Astrocyte of the cerebellum (primary cell): ENCODE results near the gene PLA2G12A.
A peak's percentile ranks its signal among the peaks of the same experiment; 100 is the strongest.

Source experiments
- DNase-seq: peaks from one replicate; pipeline ENCODE4 v3.0.0-alpha.2; 2011; ENCODE audit warnings: low read depth
- H3K4me3 ChIP-seq: 2 replicates; pipeline ENCODE4 v1.5.1; 2011; ENCODE audit warnings: mild to moderate bottlenecking, low read depth, low read length, moderate library complexity
- in situ Hi-C: cut with HindIII; loops from 2 replicates; pipeline ENCODE4 v1.10.0; 2017; ENCODE audit warnings: low sequenced_read_pairs
- TF ChIP-seq, protein P1 (sequence below): IDR thresholded peaks from 2 replicates; pipeline ENCODE4 v1.5.1; 2012; ENCODE audit warnings: low read length, low read depth, moderate library complexity, mild to moderate bottlenecking; ENCODE audit errors: missing control alignments

The PLA2G12A gene

DNA sequence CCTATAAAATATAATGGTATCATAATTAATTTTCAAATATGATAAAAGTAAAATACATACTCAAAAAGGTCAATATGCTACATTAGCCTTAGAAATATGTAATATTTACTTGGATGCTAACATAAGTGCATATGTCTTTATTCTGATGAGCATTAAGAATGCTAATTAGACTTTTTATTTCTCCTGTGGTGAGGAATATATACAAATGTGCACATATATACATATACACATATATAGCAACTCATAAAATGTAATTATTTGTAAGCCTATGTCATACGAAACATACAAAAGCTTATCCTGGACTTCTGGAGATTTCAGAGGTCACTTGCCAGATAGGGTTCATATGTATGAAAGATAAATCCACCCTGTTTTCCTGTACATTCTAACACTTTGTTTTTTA lies 11.1 kb downstream of the PLA2G12A start:
- in situ Hi-C loops = no loop called here
- no peak overlapping the region for H3K4me3 ChIP-seq
- DNase-seq = no peak
- TF ChIP-seq, protein P1, sequence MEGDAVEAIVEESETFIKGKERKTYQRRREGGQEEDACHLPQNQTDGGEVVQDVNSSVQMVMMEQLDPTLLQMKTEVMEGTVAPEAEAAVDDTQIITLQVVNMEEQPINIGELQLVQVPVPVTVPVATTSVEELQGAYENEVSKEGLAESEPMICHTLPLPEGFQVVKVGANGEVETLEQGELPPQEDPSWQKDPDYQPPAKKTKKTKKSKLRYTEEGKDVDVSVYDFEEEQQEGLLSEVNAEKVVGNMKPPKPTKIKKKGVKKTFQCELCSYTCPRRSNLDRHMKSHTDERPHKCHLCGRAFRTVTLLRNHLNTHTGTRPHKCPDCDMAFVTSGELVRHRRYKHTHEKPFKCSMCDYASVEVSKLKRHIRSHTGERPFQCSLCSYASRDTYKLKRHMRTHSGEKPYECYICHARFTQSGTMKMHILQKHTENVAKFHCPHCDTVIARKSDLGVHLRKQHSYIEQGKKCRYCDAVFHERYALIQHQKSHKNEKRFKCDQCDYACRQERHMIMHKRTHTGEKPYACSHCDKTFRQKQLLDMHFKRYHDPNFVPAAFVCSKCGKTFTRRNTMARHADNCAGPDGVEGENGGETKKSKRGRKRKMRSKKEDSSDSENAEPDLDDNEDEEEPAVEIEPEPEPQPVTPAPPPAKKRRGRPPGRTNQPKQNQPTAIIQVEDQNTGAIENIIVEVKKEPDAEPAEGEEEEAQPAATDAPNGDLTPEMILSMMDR = no peak

DNA sequence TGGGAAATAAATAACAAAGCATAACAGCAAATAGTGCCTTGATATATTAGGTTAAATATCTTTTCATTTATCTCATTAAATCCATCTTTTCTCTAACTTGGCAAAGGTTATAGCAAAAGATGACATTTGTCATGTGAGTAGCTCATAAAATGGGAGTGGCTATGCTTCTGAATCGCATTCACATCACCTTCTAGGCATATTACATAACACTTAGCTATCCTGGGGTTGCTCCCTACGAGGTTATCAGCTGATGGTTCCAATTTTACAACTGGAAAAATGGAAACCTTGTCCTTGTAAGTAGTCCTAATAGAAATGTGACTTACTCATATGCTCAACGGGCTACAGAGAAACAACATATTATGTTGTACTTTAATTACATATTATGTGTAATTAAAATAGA lies 16.4 kb downstream of the PLA2G12A start:
- TF ChIP-seq, protein P1 = no peak
- in situ Hi-C loops = no loop called here

DNA sequence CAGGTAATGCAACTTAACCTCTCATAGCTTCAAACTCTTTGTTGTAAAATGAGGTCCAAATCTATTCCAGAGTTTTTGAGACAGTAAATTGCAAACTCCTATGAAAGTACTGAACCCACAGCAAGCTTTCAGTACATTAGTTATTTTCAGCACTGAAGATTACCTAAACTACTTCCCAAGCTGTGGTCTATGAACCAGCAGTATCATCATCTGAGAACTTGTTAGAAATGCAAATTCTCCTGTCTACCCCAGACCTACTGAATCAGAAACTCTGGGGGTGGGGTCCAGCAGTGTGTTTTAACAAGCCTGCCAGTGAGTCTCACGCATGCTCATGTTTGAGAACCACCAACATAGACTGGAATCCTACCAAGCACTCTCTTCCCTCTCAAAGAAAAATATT lies 20.9 kb downstream of the PLA2G12A start:
- in situ Hi-C loops = no loop called here
- DNase-seq = no peak
- H3K4me3 ChIP-seq = no peak overlapping the region
- TF ChIP-seq, protein P1 = no peak

More for the DNA sequence above, 16.4 kb downstream of the PLA2G12A start:
- no peak overlapping the region for H3K4me3 ChIP-seq
- DNase-seq = no peak

DNA sequence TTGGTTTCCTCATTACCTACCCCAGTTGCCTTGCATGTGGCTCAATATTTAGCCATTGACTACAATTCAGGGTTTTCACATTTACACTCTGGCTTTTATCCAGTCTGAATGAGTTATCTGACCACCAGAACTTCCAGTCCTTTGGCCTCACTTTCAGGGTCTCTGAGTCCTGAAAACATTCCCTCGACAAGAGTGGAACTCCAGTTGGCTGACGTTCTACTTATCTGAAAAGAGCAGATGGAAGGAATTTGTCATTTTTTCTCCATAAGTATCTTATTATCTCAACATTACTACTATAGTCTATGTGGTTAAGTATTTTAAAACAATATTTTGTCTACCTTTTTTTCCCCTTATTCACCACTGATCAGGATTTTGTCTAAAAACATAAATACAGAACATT lies 21.4 kb downstream of the PLA2G12A start:
- DNase-seq = no peak
- TF ChIP-seq, protein P1 = no peak
- in situ Hi-C loops = no loop called here
- no peak overlapping the region for H3K4me3 ChIP-seq

DNA sequence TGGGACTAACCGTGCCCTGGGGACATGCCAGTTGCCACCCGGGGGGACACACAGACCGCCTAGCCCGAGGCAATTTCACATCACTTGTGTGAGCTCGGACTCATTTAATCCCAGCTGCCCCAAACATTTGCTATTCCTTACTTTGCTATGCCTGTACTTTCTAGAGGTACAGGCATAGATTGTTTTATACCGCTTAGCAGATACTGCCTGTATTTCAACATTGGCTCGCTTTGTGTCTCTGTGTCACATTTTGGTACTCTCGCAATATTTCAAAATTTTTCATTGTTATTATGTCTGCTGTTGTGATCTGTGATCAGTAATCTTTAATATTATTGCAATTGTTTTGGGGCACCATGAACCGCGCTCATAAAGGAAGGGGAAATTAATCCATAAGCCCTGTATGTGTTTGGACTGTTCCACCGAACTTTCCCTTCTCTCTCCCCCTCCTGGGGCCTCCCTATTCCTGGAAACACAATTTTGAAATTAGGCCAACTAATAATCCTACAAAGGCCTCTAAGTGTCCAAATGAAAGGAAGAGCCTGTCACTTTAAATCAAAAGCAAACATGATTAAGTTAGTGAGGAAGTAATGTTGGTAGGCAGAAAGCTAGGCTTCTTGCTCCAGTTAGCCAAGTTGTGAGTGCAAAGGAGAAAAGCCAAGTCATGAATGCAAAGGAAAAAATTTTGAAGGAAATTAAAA lies 26.1 kb downstream of the PLA2G12A start:
- no peak for DNase-seq
- TF ChIP-seq, protein P1 = no peak
- in situ Hi-C loops = no loop called here
- peak overlapping the region; percentile 66 for H3K4me3 ChIP-seq

DNA sequence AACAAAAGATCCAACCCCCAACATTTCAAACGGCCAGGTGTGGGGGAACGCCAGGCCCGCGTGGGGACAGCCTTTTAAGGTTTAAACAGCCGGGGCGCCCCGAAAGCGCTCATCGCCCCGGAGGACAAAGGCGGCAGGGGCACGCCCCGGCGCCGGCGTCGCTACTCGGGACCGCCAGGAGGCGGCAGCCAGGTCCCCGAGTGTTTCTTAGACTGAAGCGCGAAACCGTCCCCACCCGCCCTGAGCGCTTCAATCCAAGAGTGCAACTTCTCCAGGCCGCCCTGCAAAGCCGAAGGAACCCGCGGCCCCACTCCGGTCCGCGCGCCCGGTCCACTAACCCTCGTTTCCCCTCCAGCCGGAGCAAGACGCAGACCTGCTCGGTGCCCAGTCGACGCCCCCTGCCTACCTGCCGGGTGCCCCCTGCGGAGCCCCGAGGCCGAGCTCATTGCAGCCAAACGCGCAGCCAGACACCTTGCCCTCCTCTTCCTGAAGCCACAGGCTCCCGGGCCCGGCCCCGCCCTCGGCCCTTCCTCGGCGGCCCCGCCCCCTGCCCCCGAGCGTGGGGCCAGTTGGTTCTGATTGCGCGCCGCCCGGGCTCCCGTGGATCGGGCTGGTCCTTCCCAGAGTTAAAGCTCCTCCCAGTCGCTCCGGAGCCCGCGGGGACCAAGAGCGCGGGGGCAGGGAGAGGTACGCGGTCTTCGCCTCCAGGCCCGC lies 26.8 kb downstream of the PLA2G12A start, which contains the start of gene CASP6:
CASP6 (minus strand) TSS at position 496 of the 714 bp plus-strand sequence; CDS start at position 446, 50 bp downstream.
- peak within 1 kb of the TSS; percentile 66 for H3K4me3 ChIP-seq
- peak; percentile 32 for DNase-seq
- in situ Hi-C loops = no loop called here
- TF ChIP-seq, protein P1 = peak; percentile 60
